ENCODE results near the gene MYOZ3.
A peak's percentile ranks its signal among the peaks of the same experiment; 100 is the strongest.

MYOZ3 gene

GRCh38 chr5:150700594-150701377 is 39.7 kb downstream of the MYOZ3 start, which contains the start of gene RBM22:
Gene RBM22 (minus strand): TSS chr5:150701062. CDS start chr5:150700985, 77 bp downstream.
- peak; percentile 95 for DNase-seq (ENCODE audit: low spot score)

DNA sequence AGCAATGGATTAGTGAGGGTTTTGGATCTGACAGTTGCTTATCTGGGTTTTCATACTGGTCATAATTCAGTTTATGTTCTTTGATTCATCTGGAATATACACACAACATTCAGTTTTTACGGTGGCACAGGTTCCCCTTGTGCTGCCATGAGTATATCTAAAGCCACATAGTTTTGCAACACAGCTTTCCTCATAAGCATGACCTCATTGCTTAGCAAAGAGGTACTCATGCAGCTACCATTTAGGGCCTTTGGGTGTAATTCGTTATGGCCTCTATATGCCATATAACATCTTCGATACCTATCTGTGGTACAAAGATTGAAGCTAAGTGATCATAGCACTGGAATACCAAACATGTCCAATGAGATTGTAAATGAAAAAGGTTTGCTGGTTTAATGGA is 42.7 kb downstream of the MYOZ3 start:
- no peak for DNase-seq (ENCODE audit: low spot score)

DNA sequence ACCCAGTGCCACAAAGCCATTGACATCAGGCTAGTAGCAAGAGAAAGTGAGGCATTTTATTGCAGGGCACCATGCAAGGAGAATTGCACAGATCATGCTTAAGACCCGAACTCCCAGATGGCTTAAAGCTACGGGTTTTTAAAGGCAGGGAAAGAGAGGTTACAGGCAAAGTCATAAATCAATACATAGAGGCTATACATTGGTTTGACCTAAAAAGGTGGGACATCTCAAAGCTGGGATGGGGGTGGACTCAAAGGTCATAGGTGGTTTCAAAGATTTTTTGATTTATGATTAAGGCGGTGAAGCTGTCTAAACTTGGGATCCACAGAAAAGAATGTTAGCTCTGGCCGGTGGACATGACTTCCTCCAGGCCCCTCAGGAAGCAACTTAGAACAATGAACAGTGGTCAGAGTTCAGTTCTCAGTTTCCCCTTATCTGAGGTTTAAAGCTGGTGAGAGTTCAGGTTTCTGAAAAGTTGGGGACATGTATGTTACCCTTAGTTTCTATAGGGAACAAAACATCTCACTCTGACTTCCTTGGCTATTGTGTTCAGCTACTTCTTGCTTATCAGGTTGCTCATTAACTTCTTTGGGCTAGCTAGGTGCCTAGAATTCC is 45.8 kb downstream of the MYOZ3 start:
- DNase-seq (ENCODE audit: low spot score): no peak

GRCh38 chr5:150710165-150710564 is 49.1 kb downstream of the MYOZ3 start:
- no peak for DNase-seq (ENCODE audit: low spot score)

- no peak for DNase-seq (ENCODE audit: low spot score)
Measured at GRCh38 chr5:150723845-150724244, 62.8 kb downstream of the MYOZ3 start.
